ENCODE data around the gene FEV.

FEV gene

DNA sequence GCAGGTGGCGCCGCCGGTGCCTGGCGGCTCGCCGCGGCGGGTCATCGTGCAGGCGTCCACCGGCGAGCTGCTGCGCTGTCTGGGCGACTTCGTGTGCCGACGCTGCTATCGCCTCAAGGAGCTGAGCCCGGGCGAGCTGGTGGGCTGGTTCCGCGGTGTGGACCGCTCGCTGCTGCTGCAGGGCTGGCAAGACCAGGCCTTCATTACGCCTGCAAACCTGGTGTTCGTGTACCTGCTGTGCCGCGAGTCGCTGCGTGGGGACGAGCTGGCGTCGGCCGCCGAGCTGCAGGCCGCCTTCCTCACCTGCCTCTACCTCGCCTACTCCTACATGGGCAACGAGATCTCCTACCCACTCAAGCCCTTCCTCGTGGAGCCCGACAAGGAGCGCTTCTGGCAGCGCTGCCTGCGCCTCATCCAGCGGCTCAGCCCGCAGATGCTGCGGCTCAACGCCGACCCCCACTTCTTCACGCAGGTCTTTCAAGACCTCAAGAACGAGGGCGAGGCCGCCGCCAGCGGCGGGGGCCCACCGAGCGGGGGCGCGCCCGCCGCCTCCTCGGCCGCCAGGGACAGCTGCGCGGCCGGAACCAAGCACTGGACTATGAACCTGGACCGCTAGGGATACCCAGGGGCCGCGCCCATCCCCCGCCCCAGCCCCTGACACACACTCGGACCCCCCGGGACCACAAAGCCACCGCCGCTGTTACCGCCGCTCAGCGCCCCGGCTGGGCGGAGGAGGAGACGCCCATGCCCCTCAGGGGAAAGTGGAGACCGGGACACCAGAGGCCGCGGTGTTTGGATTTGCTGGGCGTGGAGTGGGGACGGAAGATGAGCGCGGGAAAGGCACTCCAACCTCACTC is 24.4 kb downstream of the FEV start:
- Histone ChIP-seq H3K4me1 (ENCODE audit: control insufficient read depth, insufficient read depth, low read length) (peaks cover 28% of the 10 kb centered on the region), H3K27me3 (ENCODE audit: control insufficient read depth, insufficient read depth, low read length, poor library complexity, severe bottlenecking) (peaks cover 70% of the 10 kb centered on the region), H3K9me3 (ENCODE audit: control insufficient read depth, low read length) (no peaks in the 10 kb centered on the region), H3K36me3 (ENCODE audit: control insufficient read depth, insufficient read depth, low read length) (no peaks in the 10 kb centered on the region), H3K4me3 (ENCODE audit: insufficient read depth, low read depth, low read length) (peak overlapping the region; percentile 8), H3K27ac (ENCODE audit: insufficient read depth, low read depth, low read length, poor library complexity, severe bottlenecking) (no peak overlapping the region)
- 5% methylated on average over 87 of the region's 87 CpGs for WGBS, 2 experiments

DNA sequence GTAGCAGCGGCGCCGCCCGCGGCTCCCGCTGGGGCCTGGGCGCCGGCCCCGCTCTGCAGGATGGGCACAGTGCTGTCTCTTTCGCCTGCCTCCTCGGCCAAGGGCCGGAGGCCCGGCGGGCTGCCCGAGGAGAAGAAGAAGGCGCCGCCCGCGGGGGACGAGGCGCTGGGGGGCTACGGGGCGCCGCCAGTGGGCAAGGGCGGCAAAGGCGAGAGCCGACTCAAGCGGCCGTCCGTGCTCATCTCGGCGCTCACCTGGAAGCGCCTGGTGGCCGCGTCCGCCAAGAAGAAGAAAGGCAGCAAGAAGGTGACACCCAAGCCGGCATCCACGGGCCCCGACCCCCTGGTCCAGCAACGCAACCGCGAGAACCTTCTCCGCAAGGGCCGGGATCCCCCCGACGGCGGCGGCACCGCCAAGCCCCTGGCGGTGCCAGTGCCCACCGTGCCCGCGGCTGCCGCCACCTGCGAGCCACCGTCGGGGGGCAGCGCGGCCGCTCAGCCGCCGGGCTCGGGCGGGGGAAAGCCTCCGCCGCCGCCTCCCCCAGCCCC is 25.1 kb downstream of the FEV start:
- peaks cover 77% of the 10 kb centered on the region for H3K27me3 ChIP-seq (ENCODE audit: control insufficient read depth, insufficient read depth, low read length, poor library complexity, severe bottlenecking)
- no peak overlapping the region for H3K27ac ChIP-seq (ENCODE audit: insufficient read depth, low read depth, low read length, poor library complexity, severe bottlenecking)
- no peaks in the 10 kb centered on the region for H3K9me3 ChIP-seq (ENCODE audit: control insufficient read depth, low read length)
- peaks cover 28% of the 10 kb centered on the region for H3K4me1 ChIP-seq (ENCODE audit: control insufficient read depth, insufficient read depth, low read length)
- peak overlapping the region; percentile 52 for H3K4me3 ChIP-seq (ENCODE audit: insufficient read depth, low read depth, low read length)
- no peaks in the 10 kb centered on the region for H3K36me3 ChIP-seq (ENCODE audit: control insufficient read depth, insufficient read depth, low read length)
- WGBS, 2 experiments = 2% methylated on average over 67 of the region's 67 CpGs

DNA sequence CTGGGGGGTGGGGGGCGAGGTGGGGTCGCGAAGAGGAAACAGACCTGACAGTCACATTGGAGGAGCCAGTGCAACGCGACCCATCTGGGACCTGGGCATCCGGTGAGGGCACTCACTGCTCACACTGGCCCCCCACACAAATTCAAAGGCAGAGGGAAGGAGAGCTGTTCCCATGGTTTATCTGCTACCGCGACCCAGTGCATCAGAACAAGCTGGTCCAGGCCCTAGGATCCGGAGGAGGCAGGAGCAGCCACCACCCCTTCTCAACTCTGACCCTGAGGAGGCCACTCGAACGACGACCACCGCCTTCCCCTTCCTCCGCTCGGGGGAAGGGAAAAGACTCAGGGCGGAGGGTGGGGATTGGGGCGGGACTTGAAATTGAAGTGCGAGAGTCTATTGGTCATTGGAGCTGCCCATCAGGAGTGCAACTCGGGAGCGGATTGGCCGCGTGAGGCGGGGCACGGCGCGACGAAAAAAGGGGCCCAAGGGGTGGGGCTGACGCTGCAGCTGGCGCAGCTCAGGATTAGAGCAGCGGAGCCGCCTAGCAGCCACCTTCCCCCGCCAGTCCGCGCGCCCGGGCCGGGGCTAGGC is 25.7 kb downstream of the FEV start, which contains the start of gene CDK5R2:
Gene CDK5R2 (plus strand): TSS at position 526 of the 591 bp plus-strand sequence. CDS start 155 bp downstream, outside the sequence.
- H3K36me3 ChIP-seq (ENCODE audit: control insufficient read depth, insufficient read depth, low read length) = no peaks in the 10 kb centered on the region
- H3K27ac ChIP-seq (ENCODE audit: insufficient read depth, low read depth, low read length, poor library complexity, severe bottlenecking) = no peak within 1 kb of the TSS
- WGBS, 2 experiments = 1% methylated on average over 37 of the region's 37 CpGs
- H3K4me1 ChIP-seq (ENCODE audit: control insufficient read depth, insufficient read depth, low read length) = peaks cover 24% of the 10 kb centered on the region
- peaks cover 80% of the 10 kb centered on the region for H3K27me3 ChIP-seq (ENCODE audit: control insufficient read depth, insufficient read depth, low read length, poor library complexity, severe bottlenecking)
- H3K4me3 ChIP-seq (ENCODE audit: insufficient read depth, low read depth, low read length) = peak within 1 kb of the TSS; percentile 52
- no peaks in the 10 kb centered on the region for H3K9me3 ChIP-seq (ENCODE audit: control insufficient read depth, low read length)

DNA sequence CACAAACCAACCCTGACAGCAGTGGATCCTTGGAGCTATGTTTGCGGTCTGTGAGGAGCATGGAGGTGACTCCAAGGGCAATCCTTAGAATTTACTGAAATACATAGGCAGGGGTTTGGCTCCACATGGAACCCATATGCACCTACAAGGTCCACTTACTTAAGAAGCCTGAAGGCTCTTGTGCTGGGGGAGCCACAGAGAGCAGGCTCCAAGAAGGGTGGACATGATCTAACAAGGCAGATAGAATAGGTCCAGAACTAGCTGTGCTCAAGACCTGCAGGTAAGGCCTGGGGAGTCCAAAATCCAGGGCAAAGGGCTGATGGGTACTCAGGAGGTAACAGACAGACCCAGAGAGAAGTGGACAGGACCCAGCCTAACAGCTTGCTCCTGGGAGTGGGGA is 26.7 kb downstream of the FEV start:
- no peaks in the 10 kb centered on the region for H3K9me3 ChIP-seq (ENCODE audit: control insufficient read depth, low read length)
- no peaks in the 10 kb centered on the region for H3K36me3 ChIP-seq (ENCODE audit: control insufficient read depth, insufficient read depth, low read length)
- H3K4me1 ChIP-seq (ENCODE audit: control insufficient read depth, insufficient read depth, low read length) = peaks cover 15% of the 10 kb centered on the region
- 96 to 100% methylated on average over 1 of the region's 1 CpG for WGBS, 2 experiments
- H3K4me3 ChIP-seq (ENCODE audit: insufficient read depth, low read depth, low read length) = no peak overlapping the region
- no peak overlapping the region for H3K27ac ChIP-seq (ENCODE audit: insufficient read depth, low read depth, low read length, poor library complexity, severe bottlenecking)
- peaks cover 80% of the 10 kb centered on the region for H3K27me3 ChIP-seq (ENCODE audit: control insufficient read depth, insufficient read depth, low read length, poor library complexity, severe bottlenecking)

DNA sequence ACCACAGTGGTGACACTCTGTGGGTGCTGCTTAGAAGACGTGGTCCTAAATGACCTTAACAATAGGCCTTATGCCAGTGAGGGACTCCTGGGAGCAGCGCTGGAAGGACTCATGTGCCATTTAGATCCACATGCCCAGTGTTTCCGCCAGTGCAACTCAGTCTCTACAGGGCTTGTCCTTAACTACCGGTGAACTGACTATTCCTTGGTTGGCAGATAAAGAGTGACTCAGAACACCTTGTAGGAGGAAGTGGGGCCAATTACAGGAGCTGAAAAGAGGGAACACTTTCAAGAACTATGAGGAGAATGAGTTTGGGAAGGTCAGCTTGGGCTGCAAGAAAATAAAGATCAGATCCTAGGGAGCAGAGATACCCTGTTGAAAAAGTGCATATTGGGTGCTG is 27.3 kb downstream of the FEV start:
- H3K27ac ChIP-seq (ENCODE audit: insufficient read depth, low read depth, low read length, poor library complexity, severe bottlenecking) = no peak overlapping the region
- H3K4me3 ChIP-seq (ENCODE audit: insufficient read depth, low read depth, low read length) = no peak overlapping the region
- H3K9me3 ChIP-seq (ENCODE audit: control insufficient read depth, low read length) = no peaks in the 10 kb centered on the region
- H3K27me3 ChIP-seq (ENCODE audit: control insufficient read depth, insufficient read depth, low read length, poor library complexity, severe bottlenecking) = peaks cover 78% of the 10 kb centered on the region
- peaks cover 14% of the 10 kb centered on the region for H3K4me1 ChIP-seq (ENCODE audit: control insufficient read depth, insufficient read depth, low read length)
- H3K36me3 ChIP-seq (ENCODE audit: control insufficient read depth, insufficient read depth, low read length) = no peaks in the 10 kb centered on the region
- WGBS, 2 experiments = 83 to 87% methylated on average over 4 of the region's 4 CpGs

DNA sequence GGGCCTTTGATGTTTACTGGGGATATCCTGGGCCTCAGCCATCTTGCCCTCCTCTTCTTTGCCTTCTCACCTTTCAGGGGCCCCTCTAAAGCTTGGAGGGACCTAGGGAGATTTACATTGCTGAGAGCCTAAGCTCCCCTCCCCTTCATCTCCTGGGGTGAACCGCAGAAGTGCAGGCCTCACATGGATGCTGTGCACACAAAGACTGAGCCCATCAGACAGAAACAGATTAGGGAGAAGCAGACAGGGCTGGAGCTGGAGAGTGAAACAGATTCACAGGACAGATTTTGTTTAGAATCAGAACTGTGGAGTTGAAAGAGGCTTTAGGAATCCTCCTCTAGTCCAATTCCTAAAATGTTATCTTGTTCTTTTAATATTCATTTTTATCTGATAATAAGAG is 28.9 kb downstream of the FEV start:
- peaks cover 62% of the 10 kb centered on the region for H3K27me3 ChIP-seq (ENCODE audit: control insufficient read depth, insufficient read depth, low read length, poor library complexity, severe bottlenecking)
- H3K4me3 ChIP-seq (ENCODE audit: insufficient read depth, low read depth, low read length) = no peak overlapping the region
- H3K4me1 ChIP-seq (ENCODE audit: control insufficient read depth, insufficient read depth, low read length) = peaks cover 7% of the 10 kb centered on the region
- H3K9me3 ChIP-seq (ENCODE audit: control insufficient read depth, low read length) = no peaks in the 10 kb centered on the region
- no peak overlapping the region for H3K27ac ChIP-seq (ENCODE audit: insufficient read depth, low read depth, low read length, poor library complexity, severe bottlenecking)
- H3K36me3 ChIP-seq (ENCODE audit: control insufficient read depth, insufficient read depth, low read length) = no peaks in the 10 kb centered on the region
- WGBS, 2 experiments = 65 to 71% methylated on average over 1 of the region's 1 CpG

DNA sequence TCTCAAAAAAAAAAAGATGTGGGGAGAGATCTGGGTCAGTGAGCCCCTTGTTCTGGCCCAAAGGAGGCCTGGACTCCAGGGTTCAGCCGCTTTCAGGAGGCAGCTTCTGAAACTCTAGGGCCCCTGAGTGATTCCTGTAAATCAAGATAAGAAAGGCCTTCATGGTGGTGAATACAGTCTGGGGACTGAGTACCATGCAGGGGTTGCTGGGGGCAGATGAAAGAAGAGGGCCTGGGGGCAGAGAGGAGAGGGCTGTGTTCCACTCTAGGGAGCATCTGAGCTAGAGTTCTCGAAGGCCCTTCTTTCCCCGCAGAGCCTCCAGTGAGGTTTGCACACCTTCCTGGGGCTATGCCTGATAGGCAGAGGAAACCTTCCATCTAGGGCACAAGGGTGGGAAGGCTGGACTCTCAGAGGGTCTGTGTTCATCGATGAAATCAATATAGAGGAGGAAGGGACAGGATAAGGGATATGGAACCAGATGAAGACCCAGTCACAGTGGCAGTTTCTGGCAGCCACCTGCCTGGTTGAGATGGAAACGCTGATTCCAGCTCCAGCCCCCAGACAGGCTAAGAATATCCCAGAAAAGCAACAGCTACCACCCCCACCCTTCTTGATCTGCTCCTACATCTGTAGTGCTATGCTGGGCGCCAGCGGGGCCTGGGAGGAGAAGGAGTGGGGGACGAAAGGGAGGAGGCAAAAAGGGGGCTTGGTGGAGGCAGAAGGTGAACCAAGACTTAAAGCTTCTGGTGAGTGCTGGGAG is 30.3 kb downstream of the FEV start:
- Histone ChIP-seq H3K27ac (ENCODE audit: insufficient read depth, low read depth, low read length, poor library complexity, severe bottlenecking) (no peak overlapping the region), H3K9me3 (ENCODE audit: control insufficient read depth, low read length) (no peaks in the 10 kb centered on the region), H3K4me1 (ENCODE audit: control insufficient read depth, insufficient read depth, low read length) (no peaks in the 10 kb centered on the region), H3K4me3 (ENCODE audit: insufficient read depth, low read depth, low read length) (no peak overlapping the region), H3K27me3 (ENCODE audit: control insufficient read depth, insufficient read depth, low read length, poor library complexity, severe bottlenecking) (peaks cover 57% of the 10 kb centered on the region), H3K36me3 (ENCODE audit: control insufficient read depth, insufficient read depth, low read length) (no peaks in the 10 kb centered on the region)
- 79 to 84% methylated on average over 8 of the region's 8 CpGs for WGBS, 2 experiments

DNA sequence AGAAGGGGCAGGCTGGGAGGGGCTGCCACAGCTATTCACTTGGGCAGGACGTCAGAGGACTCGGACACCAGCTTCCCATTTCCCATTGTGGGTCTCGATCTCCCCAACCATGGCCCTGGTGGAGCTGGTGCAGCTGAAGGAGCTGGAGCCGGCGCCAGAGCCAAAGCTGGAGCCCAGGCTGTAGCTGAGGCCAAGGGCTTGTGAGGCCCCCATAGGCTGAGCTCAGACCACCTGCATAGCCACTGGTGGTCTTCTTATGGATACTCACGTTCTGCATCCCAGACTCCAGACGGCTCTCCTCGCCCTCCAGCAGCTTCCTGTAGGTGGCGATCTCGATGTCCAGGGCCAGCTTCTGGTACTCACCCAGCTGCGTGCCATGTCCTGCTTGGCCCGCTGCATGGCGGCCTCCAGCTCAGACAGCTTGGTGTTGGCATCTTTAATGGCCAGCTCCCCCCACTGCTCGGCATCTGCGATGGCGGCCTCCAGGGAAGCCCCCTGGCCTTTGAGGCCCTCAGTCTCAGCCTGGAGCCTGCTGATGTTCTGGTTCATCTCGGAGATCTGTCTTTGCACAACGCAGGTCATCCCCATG is 31.5 kb downstream of the FEV start:
- H3K4me3 ChIP-seq (ENCODE audit: insufficient read depth, low read depth, low read length) = no peak overlapping the region
- peaks cover 50% of the 10 kb centered on the region for H3K27me3 ChIP-seq (ENCODE audit: control insufficient read depth, insufficient read depth, low read length, poor library complexity, severe bottlenecking)
- H3K27ac ChIP-seq (ENCODE audit: insufficient read depth, low read depth, low read length, poor library complexity, severe bottlenecking) = no peak overlapping the region
- WGBS, 2 experiments = 65 to 69% methylated on average over 18 of the region's 18 CpGs
- no peaks in the 10 kb centered on the region for H3K36me3 ChIP-seq (ENCODE audit: control insufficient read depth, insufficient read depth, low read length)
- no peaks in the 10 kb centered on the region for H3K9me3 ChIP-seq (ENCODE audit: control insufficient read depth, low read length)
- no peaks in the 10 kb centered on the region for H3K4me1 ChIP-seq (ENCODE audit: control insufficient read depth, insufficient read depth, low read length)

DNA sequence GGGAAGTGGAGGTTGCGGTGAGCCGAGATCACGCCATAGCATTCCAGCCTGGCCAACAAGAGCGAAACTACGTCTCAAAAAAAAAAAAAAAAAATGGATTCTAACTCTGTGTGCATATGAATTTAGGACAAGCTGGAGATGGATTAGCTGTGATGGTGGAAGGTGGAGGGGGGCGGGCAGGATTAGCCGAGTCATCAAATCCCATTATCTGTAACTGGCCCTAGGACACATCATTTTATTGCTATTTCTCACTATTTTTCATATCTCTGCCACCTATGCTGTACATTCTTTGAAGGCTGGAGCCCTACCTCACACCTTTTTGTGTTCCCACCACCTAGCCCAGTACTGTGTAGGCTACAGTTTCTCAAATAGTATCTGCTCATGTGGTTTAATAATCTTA is 32.8 kb downstream of the FEV start:
- Histone ChIP-seq H3K27ac (ENCODE audit: insufficient read depth, low read depth, low read length, poor library complexity, severe bottlenecking) (no peak overlapping the region), H3K36me3 (ENCODE audit: control insufficient read depth, insufficient read depth, low read length) (no peaks in the 10 kb centered on the region), H3K4me3 (ENCODE audit: insufficient read depth, low read depth, low read length) (no peak overlapping the region), H3K27me3 (ENCODE audit: control insufficient read depth, insufficient read depth, low read length, poor library complexity, severe bottlenecking) (peaks cover 37% of the 10 kb centered on the region), H3K4me1 (ENCODE audit: control insufficient read depth, insufficient read depth, low read length) (no peaks in the 10 kb centered on the region), H3K9me3 (ENCODE audit: control insufficient read depth, low read length) (no peaks in the 10 kb centered on the region)
- WGBS, 2 experiments = 89 to 91% methylated on average over 7 of the region's 7 CpGs

All from ectodermal cell (in vitro differentiated cells).